Gastrocnemius medialis (tissue), 4 donors: ENCODE measurements around the gene NEDD4. TPM values are rescaled to one million over a fixed set of nuclear protein-coding genes. Genes with fewer than 3 reads are reported as not detected.
A peak's percentile ranks its signal among the peaks of the same experiment; 100 is the strongest.
"Not testable (repeated sequence)": the region's sequence is repeated elsewhere in the genome, so short reads cannot be mapped to it uniquely, and the experiment has no call there.

Source experiments
- ATAC-seq, 2 donors: fragments of 150-250 bp; one replicate each; pipeline ENCODE4 v1.9.1; 2016
- DNase-seq, 2 donors: peaks; one replicate each; pipeline ENCODE4 v3.0.0-alpha.2; 2019
- H3K27ac ChIP-seq, 4 donors: fragments of 200-600 bp; sonication (generic); 1 replicate in 1 of 4; 2 replicates in 3 of 4; pipeline ENCODE4 v1.5.1; 2016 to 2018; ENCODE audit warnings: mild to moderate bottlenecking in 2 of 4, moderate library complexity in 1 of 4
- H3K27me3 ChIP-seq, 3 donors: fragments of 200-600 bp; sonication (generic) in 2 of 3; 1 replicate in 1 of 3; 2 replicates in 2 of 3; pipeline versions ENCODE4 v1.5.1 to v1.6.0; 2016 to 2019; ENCODE audit warnings: mild to moderate bottlenecking in 1 of 3, moderate library complexity in 1 of 3
- H3K36me3 ChIP-seq, 2 donors: fragments of 200-600 bp; sonication (generic) in 1 of 2; one replicate each; pipeline ENCODE4 v1.5.1; 2017 to 2018
- H3K4me1 ChIP-seq, 2 donors: fragments of 200-600 bp; sonication (generic) in 1 of 2; one replicate each; pipeline ENCODE4 v1.5.1; 2016 to 2017; ENCODE audit warnings: mild to moderate bottlenecking in 2 of 2
- H3K4me3 ChIP-seq, 4 donors: fragments of 200-600 bp; sonication (generic) in 3 of 4; 1 replicate in 1 of 4; 2 replicates in 3 of 4; pipeline ENCODE4 v1.5.1; 2016 to 2019; ENCODE audit warnings: mild to moderate bottlenecking in 2 of 4
- H3K9me3 ChIP-seq, 3 donors: fragments of 200-600 bp; sonication (generic) in 2 of 3; 1 replicate in 1 of 3; 2 replicates in 2 of 3; pipeline ENCODE4 v1.5.1; 2016 to 2019
- POLR2A ChIP-seq, 2 donors: fragments of 450-650 bp; IDR thresholded peaks; one replicate each; pipeline ENCODE4 v1.6.1; 2017; ENCODE audit warnings: antibody characterized with exemption in 2 of 2, mild to moderate bottlenecking in 2 of 2, moderate library complexity in 2 of 2
- in situ Hi-C, 4 donors: fragments of 200-750 bp; cut with MboI; loops; one replicate each; pipeline versions ENCODE4 v1.15.0 to v1.8.0; 2017; ENCODE audit warnings: low sequenced_read_pairs in 4 of 4
- intact Hi-C: fragments of 100-400 bp; cut with DNase I; formaldehyde crosslinking; loops from one replicate; pipeline ENCODE4 v1.15.1; 2023; ENCODE audit warnings: low total_unique reads
- total RNA-seq, 4 donors: library from RNA; depleted of rRNA; stranded (reverse); fragments of >200 nt; gene quantifications; one replicate each; pipeline versions ENCODE4 v1.1.0 to v1.2.3, GENCODE V29; 2016
- TF ChIP-seq, protein P1 (sequence below), 5 experiments: fragments of 450-650 bp in 3 of 5; fragments of 200-600 bp in 2 of 5; sonication (generic) in 2 of 5; IDR thresholded peaks in 4 of 5; conservative IDR thresholded peaks in 1 of 5; 1 replicate in 4 of 5; 2 replicates in 1 of 5; pipeline ENCODE4 v1.5.1; 2016 to 2019; ENCODE audit warnings: antibody characterized with exemption in 5 of 5, mild to moderate bottlenecking in 3 of 5, moderate library complexity in 3 of 5

NEDD4 gene
- total RNA-seq, 4 donors from 2014 or later = 45.4 to 475 (median 205) TPM

DNA sequence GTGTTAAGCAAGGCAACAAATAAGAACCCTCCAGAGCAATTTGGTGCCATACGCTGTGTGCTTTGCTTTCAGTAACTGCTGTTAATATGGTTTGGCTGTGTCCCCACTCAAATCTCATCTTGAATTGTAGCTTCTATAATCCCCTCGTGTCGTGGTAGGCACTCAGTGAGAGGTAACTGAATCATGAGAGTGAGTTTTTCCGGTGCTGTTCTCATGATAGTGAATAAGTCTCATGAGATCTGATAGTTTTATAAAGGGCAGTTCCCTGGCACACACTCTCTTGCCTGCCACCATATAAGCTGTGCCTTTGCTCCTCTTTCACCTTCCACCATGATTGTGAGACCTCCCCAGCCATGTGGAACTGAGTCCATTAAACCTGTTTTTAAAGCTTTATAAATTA, 125.1 kb downstream of the NEDD4 start:
- Histone ChIP-seq H3K4me1 (peaks cover 51 to 55% of the 10 kb centered on the region in 2 donors), H3K27ac (peak overlapping the region; percentile 76 to 87 (median 83))
- H3K4me3 ChIP-seq, H3K36me3 ChIP-seq, H3K9me3 ChIP-seq, H3K27me3 ChIP-seq, in situ Hi-C loops: not testable (repeated sequence)
- DNase-seq (peak in 1 of 2 donors; percentile 37), ATAC-seq (peak; percentile 54 to 64)
- intact Hi-C loops = loop anchor here (2.0 to 10.0 kb wide), 3 partner anchors 31 to 343 kb away; partner anchors contain the start of gene NEDD4
- TF ChIP-seq POLR2A (IDR thresholded peaks at IDR 0.05) = peak in 1 of 2 donors; percentile 41

DNA sequence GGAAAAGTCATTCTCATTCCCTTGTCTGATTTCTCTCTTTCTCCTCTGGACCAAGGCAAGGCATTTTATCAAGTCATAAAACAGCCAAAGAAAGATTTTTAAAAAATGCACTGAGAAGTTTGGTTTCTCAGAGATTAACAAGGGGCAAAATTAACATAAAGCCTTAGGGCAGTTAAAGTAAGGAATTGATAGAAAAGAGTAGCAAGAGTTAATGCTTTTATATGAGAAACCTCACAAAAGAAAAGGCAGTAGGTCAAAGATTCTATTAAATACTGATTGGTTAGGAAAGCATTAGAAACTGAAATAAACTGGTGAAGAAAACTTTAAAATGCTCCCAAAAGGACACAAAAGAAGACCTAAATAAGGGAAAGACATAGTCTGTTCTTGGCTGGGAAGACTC, 129.5 kb downstream of the NEDD4 start:
- ATAC-seq (no peak), DNase-seq (no peak)
- no peak overlapping the region for H3K4me3 ChIP-seq
- in situ Hi-C loops = no loop called here
- H3K4me1 ChIP-seq = peaks cover 8 to 17% of the 10 kb centered on the region in 2 donors
- no peaks in the 10 kb centered on the region for H3K9me3 ChIP-seq
- no peak for TF ChIP-seq POLR2A (IDR thresholded peaks at IDR 0.05)
- TF ChIP-seq, protein P1, sequence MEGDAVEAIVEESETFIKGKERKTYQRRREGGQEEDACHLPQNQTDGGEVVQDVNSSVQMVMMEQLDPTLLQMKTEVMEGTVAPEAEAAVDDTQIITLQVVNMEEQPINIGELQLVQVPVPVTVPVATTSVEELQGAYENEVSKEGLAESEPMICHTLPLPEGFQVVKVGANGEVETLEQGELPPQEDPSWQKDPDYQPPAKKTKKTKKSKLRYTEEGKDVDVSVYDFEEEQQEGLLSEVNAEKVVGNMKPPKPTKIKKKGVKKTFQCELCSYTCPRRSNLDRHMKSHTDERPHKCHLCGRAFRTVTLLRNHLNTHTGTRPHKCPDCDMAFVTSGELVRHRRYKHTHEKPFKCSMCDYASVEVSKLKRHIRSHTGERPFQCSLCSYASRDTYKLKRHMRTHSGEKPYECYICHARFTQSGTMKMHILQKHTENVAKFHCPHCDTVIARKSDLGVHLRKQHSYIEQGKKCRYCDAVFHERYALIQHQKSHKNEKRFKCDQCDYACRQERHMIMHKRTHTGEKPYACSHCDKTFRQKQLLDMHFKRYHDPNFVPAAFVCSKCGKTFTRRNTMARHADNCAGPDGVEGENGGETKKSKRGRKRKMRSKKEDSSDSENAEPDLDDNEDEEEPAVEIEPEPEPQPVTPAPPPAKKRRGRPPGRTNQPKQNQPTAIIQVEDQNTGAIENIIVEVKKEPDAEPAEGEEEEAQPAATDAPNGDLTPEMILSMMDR (IDR thresholded peaks at IDR 0.05 in 4 of 5, conservative IDR thresholded peaks at IDR 0.05 in 1 of 5) = no peak
- H3K27ac ChIP-seq = peak overlapping the region in 3 of 4 donors; percentile 82 to 87 (median 84)
- intact Hi-C loops = loop anchor here (1.0 to 10.0 kb wide), 3 partner anchors 53 to 339 kb away; partner anchors contain the start of gene NEDD4
- peaks cover 0 to 44% of the 10 kb centered on the region in 2 donors for H3K36me3 ChIP-seq
- no peaks in the 10 kb centered on the region for H3K27me3 ChIP-seq

DNA sequence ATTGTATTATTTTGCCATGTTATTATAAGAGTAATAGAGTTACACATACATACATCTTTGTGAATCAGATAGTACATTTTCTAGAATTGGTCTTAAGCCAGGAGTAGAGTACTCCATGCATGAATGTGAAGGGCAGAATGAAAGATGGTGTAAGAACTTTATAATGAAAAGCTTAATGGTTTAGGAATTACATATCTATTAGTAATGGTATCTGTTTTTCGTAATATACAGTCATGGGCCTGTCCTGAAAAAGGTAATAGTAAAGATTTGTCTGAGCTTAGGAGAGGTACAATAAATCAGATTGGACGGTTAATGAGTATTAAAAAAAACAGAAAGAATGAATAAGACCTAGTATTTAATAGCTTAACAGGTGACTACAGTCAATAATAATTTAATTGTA, 132.3 kb downstream of the NEDD4 start:
- intact Hi-C loops (loop anchor here (10.0 kb wide), 2 partner anchors 134 to 336 kb away; partner anchors contain the start of gene NEDD4), in situ Hi-C loops (no loop called here)
- Histone ChIP-seq H3K4me3 (no peak overlapping the region), H3K4me1 (peaks cover 6 to 8% of the 10 kb centered on the region in 2 donors), H3K36me3 (peaks cover 0 to 72% of the 10 kb centered on the region in 2 donors), H3K27ac (peak overlapping the region in 1 of 4 donors; percentile 16), H3K27me3 (no peaks in the 10 kb centered on the region), H3K9me3 (no peaks in the 10 kb centered on the region)
- DNase-seq = no peak
- ATAC-seq = no peak
- TF ChIP-seq, protein P1 (IDR thresholded peaks at IDR 0.05 in 4 of 5, conservative IDR thresholded peaks at IDR 0.05 in 1 of 5) = no peak
- no peak for TF ChIP-seq POLR2A (IDR thresholded peaks at IDR 0.05)

DNA sequence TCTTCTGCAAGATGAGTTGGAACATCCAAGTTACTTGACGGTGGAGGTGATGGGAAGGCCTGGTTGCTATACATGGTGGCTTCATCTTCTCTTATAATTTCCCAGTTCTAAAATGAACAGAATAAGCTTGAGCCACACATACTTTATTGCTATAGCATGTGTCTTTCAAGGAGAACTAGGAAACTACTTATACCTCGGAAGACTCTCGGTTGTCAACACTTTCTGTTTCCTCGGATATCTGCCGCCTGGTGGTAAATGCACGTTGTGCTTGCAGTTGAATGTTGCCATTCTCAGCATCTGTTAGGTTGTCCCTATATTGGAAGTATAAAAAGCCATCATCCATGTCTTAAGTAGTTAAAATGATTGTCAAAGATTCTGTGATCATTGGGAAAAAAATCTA, 132.9 kb downstream of the NEDD4 start:
- TF ChIP-seq, protein P1 (IDR thresholded peaks at IDR 0.05 in 4 of 5, conservative IDR thresholded peaks at IDR 0.05 in 1 of 5) = no peak
- TF ChIP-seq POLR2A (IDR thresholded peaks at IDR 0.05) = no peak
- Histone ChIP-seq H3K27me3 (no peaks in the 10 kb centered on the region), H3K27ac (no peak overlapping the region), H3K9me3 (no peaks in the 10 kb centered on the region), H3K4me1 (peaks cover under 1 to 2% of the 10 kb centered on the region in 2 donors), H3K4me3 (no peak overlapping the region), H3K36me3 (peaks cover 0 to 79% of the 10 kb centered on the region in 2 donors)
- ATAC-seq (no peak), DNase-seq (no peak)
- intact Hi-C loops (loop anchor here (10.0 kb wide), 2 partner anchors 134 to 336 kb away; partner anchors contain the start of gene NEDD4), in situ Hi-C loops (no loop called here)

DNA sequence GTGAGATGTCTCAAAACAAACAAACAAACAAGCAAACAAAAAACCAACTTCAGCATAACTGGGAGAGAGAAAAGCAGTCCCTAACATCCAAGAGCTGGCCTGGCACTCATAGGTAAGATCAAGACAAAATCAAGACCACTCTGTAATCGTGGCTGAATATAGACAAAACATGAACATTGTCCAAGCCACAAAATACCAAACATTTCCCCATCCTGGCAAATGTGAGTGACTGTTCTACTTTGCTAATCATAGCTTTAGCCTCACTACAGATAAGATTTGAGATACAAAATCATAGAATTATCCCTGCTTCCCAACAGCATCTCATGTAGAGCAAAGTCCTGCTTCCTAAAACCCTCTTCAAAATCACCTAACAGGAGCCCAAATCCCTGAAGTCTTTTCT, 133.7 kb downstream of the NEDD4 start:
- Histone ChIP-seq H3K27me3 (no peaks in the 10 kb centered on the region), H3K36me3 (peaks cover 0 to 85% of the 10 kb centered on the region in 2 donors), H3K4me3 (no peak overlapping the region), H3K27ac (peak overlapping the region in 2 of 4 donors; percentile 5 to 10), H3K4me1 (no peaks in the 10 kb centered on the region), H3K9me3 (no peaks in the 10 kb centered on the region)
- TF ChIP-seq POLR2A (IDR thresholded peaks at IDR 0.05) = no peak
- TF ChIP-seq, protein P1 (IDR thresholded peaks at IDR 0.05 in 4 of 5, conservative IDR thresholded peaks at IDR 0.05 in 1 of 5) = no peak
- DNase-seq (no peak), ATAC-seq (no peak)
- in situ Hi-C loops = no loop called here
- intact Hi-C loops = loop anchor here (10.0 kb wide), 2 partner anchors 135 to 335 kb away; partner anchors contain the start of gene NEDD4
